ENCODE data around the gene TLE4. TPM values are rescaled to one million over a fixed set of nuclear protein-coding genes. Genes with fewer than 3 reads are reported as not detected.
A peak's percentile ranks its signal among the peaks of the same experiment; 100 is the strongest.

Gene TLE4
- total RNA-seq, result 54.1 and 55.6 TPM in 2 replicates
- long read RNA-seq, partial matches to known transcripts, result 15 of 22 reads
- long read RNA-seq, other reads (novel, unspliced or antisense), result 5 of 22 reads

GRCh38 chr9:79571309-79572031 is at the start of gene TLE4:
Gene TLE4, plus strand, starts transcription at chr9:79571965. Its CDS starts 826 bp downstream, at chr9:79572791.
- H3K4me1 Mint-ChIP-seq (ENCODE audit: low read depth), result peaks cover 21% of the 10 kb centered on the region
- H3K9me3 Mint-ChIP-seq (ENCODE audit: low read depth), result no peaks in the 10 kb centered on the region
- TF ChIP-seq CTCF (IDR thresholded peaks at IDR 0.05; ENCODE audit: unreplicated experiment), result no peak

DNA sequence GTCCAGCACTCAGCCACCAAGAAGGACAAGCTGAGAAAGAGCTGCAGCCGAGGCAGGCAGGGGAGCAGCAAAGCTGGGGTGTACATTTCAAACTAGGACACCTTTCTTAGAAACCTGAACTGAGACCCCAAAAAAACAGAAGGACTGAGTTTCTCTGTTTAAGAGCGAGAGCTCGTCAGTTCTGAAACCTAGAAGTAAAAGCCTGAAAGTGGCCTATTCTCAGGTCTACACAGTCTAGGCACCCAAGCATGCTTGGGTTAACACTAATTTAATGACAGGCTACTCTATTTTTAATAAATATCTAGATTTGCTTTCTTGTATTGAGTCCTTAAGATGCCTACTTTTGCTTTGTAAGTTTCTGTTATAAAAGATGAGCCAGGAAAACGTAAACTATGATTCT is 49.0 kb upstream of the TLE4 start:
- no peak for DNase-seq (ENCODE audit: low spot score, unreplicated experiment)
- no peak overlapping the region for H3K4me3 Mint-ChIP-seq (ENCODE audit: low read depth)
- peaks cover 5% of the 10 kb centered on the region for H3K9me3 Mint-ChIP-seq (ENCODE audit: low read depth)
- TF ChIP-seq CTCF (IDR thresholded peaks at IDR 0.05; ENCODE audit: unreplicated experiment), result no peak
- no peaks in the 10 kb centered on the region for H3K4me1 Mint-ChIP-seq (ENCODE audit: low read depth)
- no peak overlapping the region for H3K27ac Mint-ChIP-seq
- H3K27me3 Mint-ChIP-seq, result peaks cover 4% of the 10 kb centered on the region
- H3K36me3 Mint-ChIP-seq (ENCODE audit: insufficient read depth), result no peaks in the 10 kb centered on the region

More at GRCh38 chr9:79571309-79572031, at the start of gene TLE4:
- Mint-ChIP-seq H3K4me3 (ENCODE audit: low read depth) (peak within 1 kb of the TSS; percentile 87), H3K36me3 (ENCODE audit: insufficient read depth) (peaks cover 5% of the 10 kb centered on the region), H3K27me3 (peaks cover 35% of the 10 kb centered on the region), H3K27ac (peak within 1 kb of the TSS; percentile 64)
- DNase-seq (ENCODE audit: low spot score, unreplicated experiment), result peak; percentile 100

DNA sequence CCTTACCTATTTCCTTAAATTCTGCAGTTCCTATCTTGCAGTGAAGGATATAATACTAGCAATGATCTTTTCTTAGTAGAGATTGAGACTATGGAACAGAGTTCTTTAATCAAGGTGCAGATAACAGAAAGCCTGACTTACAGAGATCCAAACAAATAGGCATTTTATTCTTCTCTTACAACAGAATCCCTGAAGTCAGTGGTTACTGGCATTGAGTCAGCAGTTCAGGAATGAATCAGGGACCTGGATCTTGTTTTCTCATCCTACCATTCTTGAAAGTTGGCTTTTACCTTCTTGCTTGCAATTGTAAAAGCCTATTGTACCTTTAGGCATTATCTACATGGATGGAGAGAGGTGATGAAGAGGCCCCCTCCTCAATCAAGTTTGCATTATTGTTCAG is 47.5 kb upstream of the TLE4 start:
- no peak for DNase-seq (ENCODE audit: low spot score, unreplicated experiment)
- TF ChIP-seq CTCF (IDR thresholded peaks at IDR 0.05; ENCODE audit: unreplicated experiment), result no peak
- no peak overlapping the region for H3K27ac Mint-ChIP-seq
- no peak overlapping the region for H3K4me3 Mint-ChIP-seq (ENCODE audit: low read depth)
- no peaks in the 10 kb centered on the region for H3K4me1 Mint-ChIP-seq (ENCODE audit: low read depth)
- H3K9me3 Mint-ChIP-seq (ENCODE audit: low read depth), result peaks cover 5% of the 10 kb centered on the region
- peaks cover 4% of the 10 kb centered on the region for H3K27me3 Mint-ChIP-seq
- H3K36me3 Mint-ChIP-seq (ENCODE audit: insufficient read depth), result no peaks in the 10 kb centered on the region

GRCh38 chr9:79526149-79526672 is 45.6 kb upstream of the TLE4 start:
- no peaks in the 10 kb centered on the region for H3K36me3 Mint-ChIP-seq (ENCODE audit: insufficient read depth)
- no peak overlapping the region for H3K27ac Mint-ChIP-seq
- peaks cover 5% of the 10 kb centered on the region for H3K9me3 Mint-ChIP-seq (ENCODE audit: low read depth)
- H3K27me3 Mint-ChIP-seq, result peaks cover 4% of the 10 kb centered on the region
- no peak overlapping the region for H3K4me3 Mint-ChIP-seq (ENCODE audit: low read depth)
- no peak for TF ChIP-seq CTCF (IDR thresholded peaks at IDR 0.05; ENCODE audit: unreplicated experiment)
- DNase-seq (ENCODE audit: low spot score, unreplicated experiment), result no peak
- peaks cover 3% of the 10 kb centered on the region for H3K4me1 Mint-ChIP-seq (ENCODE audit: low read depth)

- peaks cover 2% of the 10 kb centered on the region for H3K4me1 Mint-ChIP-seq (ENCODE audit: low read depth)
- no peak overlapping the region for H3K27ac Mint-ChIP-seq
Observed at GRCh38 chr9:79535534-79535933, 36.2 kb upstream of the TLE4 start.

More at GRCh38 chr9:79535534-79535933, 36.2 kb upstream of the TLE4 start:
- H3K27me3 Mint-ChIP-seq, result peaks cover 3% of the 10 kb centered on the region
- no peaks in the 10 kb centered on the region for H3K36me3 Mint-ChIP-seq (ENCODE audit: insufficient read depth)
- no peak for TF ChIP-seq CTCF (IDR thresholded peaks at IDR 0.05; ENCODE audit: unreplicated experiment)
- H3K4me3 Mint-ChIP-seq (ENCODE audit: low read depth), result no peak overlapping the region
- peaks cover 5% of the 10 kb centered on the region for H3K9me3 Mint-ChIP-seq (ENCODE audit: low read depth)
- DNase-seq (ENCODE audit: low spot score, unreplicated experiment), result no peak
